GM19351 (cell line): ENCODE data around the gene MMP7.

Experiments used
- ATAC-seq: cut with Tn5 transposase; IDR thresholded peaks from one replicate; pipeline ENCODE4 v1.9.1; 2021; ENCODE audit warnings: mild to moderate bottlenecking, moderate library complexity; ENCODE audit not compliant: unreplicated experiment

Gene MMP7

GRCh38 chr11:102497061-102497460 lies 33.5 kb downstream of the MMP7 start:
- ATAC-seq, result no peak

- peak; percentile 93 for ATAC-seq
Observed at GRCh38 chr11:102495161-102496042, 35.1 kb downstream of the MMP7 start.

GRCh38 chr11:102494216-102494615 lies 36.3 kb downstream of the MMP7 start:
- ATAC-seq, result no peak

- ATAC-seq, result no peak
Observed at GRCh38 chr11:102493524-102493923, 37.0 kb downstream of the MMP7 start.

- ATAC-seq, result no peak
Observed at GRCh38 chr11:102491969-102492368, 38.6 kb downstream of the MMP7 start.

- ATAC-seq, result no peak
Observed at GRCh38 chr11:102489186-102490145, 41.1 kb downstream of the MMP7 start.

GRCh38 chr11:102488208-102488607 lies 42.3 kb downstream of the MMP7 start:
- peak; percentile 78 for ATAC-seq

GRCh38 chr11:102487214-102487613 lies 43.3 kb downstream of the MMP7 start:
- no peak for ATAC-seq

GRCh38 chr11:102486584-102486983 lies 44.0 kb downstream of the MMP7 start:
- ATAC-seq, result no peak

GRCh38 chr11:102485095-102485722 lies 45.3 kb downstream of the MMP7 start:
- ATAC-seq, result no peak

GRCh38 chr11:102482433-102482832 lies 48.1 kb downstream of the MMP7 start:
- ATAC-seq, result no peak

GRCh38 chr11:102479733-102480132 lies 50.8 kb downstream of the MMP7 start:
- no peak for ATAC-seq

- no peak for ATAC-seq
Observed at GRCh38 chr11:102478673-102479299, 51.8 kb downstream of the MMP7 start.

- ATAC-seq, result peak; percentile 30
Observed at GRCh38 chr11:102476812-102477211, 53.7 kb downstream of the MMP7 start.

- ATAC-seq, result no peak
Observed at GRCh38 chr11:102476069-102476468, 54.5 kb downstream of the MMP7 start.

- no peak for ATAC-seq
Observed at GRCh38 chr11:102473543-102473942, 57.0 kb downstream of the MMP7 start.

GRCh38 chr11:102472127-102472526 lies 58.4 kb downstream of the MMP7 start:
- ATAC-seq, result no peak

GRCh38 chr11:102471474-102471873 lies 59.1 kb downstream of the MMP7 start:
- no peak for ATAC-seq
